Transverse colon (tissue), 3 donors: ENCODE results near the gene TIMM29.

Source experiments
- EP300 ChIP-seq: sonication (generic); formaldehyde crosslinking; IDR thresholded peaks from one replicate; pipeline ENCODE4 v1.6.1; 2017; ENCODE audit warnings: antibody characterized with exemption, low read depth
- TF ChIP-seq, protein P1 (sequence below), 5 experiments: fragments of 200-600 bp in 3 of 5; fragments of 450-650 bp in 2 of 5; sonication (generic) in 3 of 5; IDR thresholded peaks; 1 replicate in 2 of 5; 2 replicates in 3 of 5; pipeline ENCODE4 v1.5.1; 2016 to 2017; ENCODE audit warnings: antibody characterized with exemption in 5 of 5, inconsistent platforms in 3 of 5, mild to moderate bottlenecking in 2 of 5, moderate library complexity in 1 of 5

DNA sequence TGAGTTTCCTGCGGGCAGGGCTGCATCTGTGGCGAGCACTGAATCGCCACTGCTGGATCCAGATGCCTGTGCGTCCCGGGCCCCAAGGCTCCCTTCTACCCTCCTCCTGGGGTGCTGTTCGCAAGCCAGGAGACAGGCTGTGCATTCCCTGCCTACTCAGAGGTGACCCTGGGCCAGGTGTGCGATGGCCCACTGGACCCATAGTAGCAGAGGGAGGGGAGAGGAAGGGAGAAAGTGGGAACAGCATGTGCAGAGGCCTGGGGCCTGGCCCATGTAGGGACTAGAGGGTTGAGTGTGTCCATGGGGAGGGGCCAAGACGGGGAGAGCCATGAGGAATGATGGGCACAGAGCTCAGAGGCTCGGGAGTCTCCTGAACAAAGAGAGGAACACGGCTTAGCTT lies 30.0 kb upstream of the TIMM29 start:
- TF ChIP-seq, protein P1, sequence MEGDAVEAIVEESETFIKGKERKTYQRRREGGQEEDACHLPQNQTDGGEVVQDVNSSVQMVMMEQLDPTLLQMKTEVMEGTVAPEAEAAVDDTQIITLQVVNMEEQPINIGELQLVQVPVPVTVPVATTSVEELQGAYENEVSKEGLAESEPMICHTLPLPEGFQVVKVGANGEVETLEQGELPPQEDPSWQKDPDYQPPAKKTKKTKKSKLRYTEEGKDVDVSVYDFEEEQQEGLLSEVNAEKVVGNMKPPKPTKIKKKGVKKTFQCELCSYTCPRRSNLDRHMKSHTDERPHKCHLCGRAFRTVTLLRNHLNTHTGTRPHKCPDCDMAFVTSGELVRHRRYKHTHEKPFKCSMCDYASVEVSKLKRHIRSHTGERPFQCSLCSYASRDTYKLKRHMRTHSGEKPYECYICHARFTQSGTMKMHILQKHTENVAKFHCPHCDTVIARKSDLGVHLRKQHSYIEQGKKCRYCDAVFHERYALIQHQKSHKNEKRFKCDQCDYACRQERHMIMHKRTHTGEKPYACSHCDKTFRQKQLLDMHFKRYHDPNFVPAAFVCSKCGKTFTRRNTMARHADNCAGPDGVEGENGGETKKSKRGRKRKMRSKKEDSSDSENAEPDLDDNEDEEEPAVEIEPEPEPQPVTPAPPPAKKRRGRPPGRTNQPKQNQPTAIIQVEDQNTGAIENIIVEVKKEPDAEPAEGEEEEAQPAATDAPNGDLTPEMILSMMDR (IDR thresholded peaks at IDR 0.05), result no peak
- TF ChIP-seq EP300, result no peak
